22Rv1 (cell line): ENCODE measurements around the gene OR10R2.

Experiments used
- CTCF ChIP-seq: fragments of 450-650 bp; IDR thresholded peaks from 2 replicates; pipeline ENCODE4 v1.5.1; 2017; ENCODE audit warnings: mild to moderate bottlenecking
- ZFX ChIP-seq: fragments of 450-650 bp; IDR thresholded peaks from 2 replicates; pipeline ENCODE4 v1.6.1; 2017; ENCODE audit warnings: antibody characterized with exemption, borderline replicate concordance

GRCh38 chr1:158493054-158493453 is 21.0 kb downstream of the OR10R2 start:
- TF ChIP-seq CTCF (no peak), ZFX (no peak)
